Umbilical cord (tissue), 2 donors: ENCODE measurements around the gene ARFIP2. TPM values are rescaled to one million over a fixed set of nuclear protein-coding genes. Genes with fewer than 3 reads are reported as not detected.
"Not testable (repeated sequence)": the region's sequence is repeated elsewhere in the genome, so short reads cannot be mapped to it uniquely, and the experiment has no call there.

Source experiments
- DNase-seq: peaks from one replicate; pipeline ENCODE4 v3.0.0-alpha.2; 2015; ENCODE audit warnings: low spot score
- total RNA-seq: library from RNA; depleted of rRNA; stranded (reverse); fragments of >200 nt; gene quantifications from one replicate; pipeline ENCODE4 v1.2.3, GENCODE V29; 2014; ENCODE audit warnings: low replicate concordance; ENCODE audit not compliant: insufficient read depth

ARFIP2 gene, protein sequence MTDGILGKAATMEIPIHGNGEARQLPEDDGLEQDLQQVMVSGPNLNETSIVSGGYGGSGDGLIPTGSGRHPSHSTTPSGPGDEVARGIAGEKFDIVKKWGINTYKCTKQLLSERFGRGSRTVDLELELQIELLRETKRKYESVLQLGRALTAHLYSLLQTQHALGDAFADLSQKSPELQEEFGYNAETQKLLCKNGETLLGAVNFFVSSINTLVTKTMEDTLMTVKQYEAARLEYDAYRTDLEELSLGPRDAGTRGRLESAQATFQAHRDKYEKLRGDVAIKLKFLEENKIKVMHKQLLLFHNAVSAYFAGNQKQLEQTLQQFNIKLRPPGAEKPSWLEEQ
- 33.2 TPM for total RNA-seq

DNA sequence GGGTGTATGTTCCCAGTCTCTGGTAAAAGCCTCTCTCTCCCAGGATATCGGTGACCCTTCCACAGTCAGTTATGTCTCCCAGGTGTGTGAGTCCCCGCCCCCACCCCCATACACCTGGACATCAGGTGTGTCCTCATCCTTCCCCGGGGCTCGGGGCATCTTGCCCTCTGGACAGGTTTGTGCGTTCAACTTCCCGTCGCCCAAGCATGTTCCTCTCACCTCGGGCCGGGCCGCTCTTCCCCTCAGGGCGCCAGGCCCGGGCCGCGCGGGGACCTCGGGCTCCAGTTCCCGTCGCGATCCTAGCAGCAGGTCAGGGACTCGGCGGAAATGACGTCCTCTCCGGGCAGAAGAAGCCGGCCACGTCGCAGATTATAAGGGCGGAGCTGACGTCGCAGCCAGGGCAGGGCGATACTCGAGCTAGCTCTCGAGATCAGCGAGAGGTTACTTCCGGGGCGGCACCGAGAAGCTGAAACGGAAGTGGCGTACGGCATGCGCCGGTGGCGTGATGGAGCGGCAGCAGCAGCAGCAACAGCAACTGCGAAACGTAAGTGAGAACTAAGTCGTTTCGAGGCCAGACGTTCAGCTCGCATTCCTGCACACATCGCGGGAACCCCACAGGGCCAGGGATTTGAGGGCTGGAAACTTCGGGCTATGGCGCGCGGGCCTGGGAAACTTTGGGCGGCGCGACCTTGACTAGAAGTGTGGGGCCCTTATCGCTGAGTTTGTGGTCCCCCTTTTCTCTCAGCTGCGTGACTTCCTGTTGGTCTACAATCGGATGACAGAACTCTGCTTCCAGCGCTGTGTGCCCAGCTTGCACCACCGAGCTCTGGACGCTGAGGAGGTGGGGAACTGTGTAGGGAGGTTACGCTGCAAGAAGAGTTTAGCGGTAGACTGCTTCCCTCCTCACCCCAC, at the start of gene ARFIP2, which contains the start of gene TIMM10B:
TSS of gene ARFIP2 (minus strand) at position 320 of the 912 bp plus-strand sequence. CDS start 910 bp downstream, outside the sequence.
TSS of gene TIMM10B (plus strand) at position 490 of the 912 bp plus-strand sequence. CDS start at position 506, 16 bp downstream.
- peak; percentile 99 for DNase-seq

DNA sequence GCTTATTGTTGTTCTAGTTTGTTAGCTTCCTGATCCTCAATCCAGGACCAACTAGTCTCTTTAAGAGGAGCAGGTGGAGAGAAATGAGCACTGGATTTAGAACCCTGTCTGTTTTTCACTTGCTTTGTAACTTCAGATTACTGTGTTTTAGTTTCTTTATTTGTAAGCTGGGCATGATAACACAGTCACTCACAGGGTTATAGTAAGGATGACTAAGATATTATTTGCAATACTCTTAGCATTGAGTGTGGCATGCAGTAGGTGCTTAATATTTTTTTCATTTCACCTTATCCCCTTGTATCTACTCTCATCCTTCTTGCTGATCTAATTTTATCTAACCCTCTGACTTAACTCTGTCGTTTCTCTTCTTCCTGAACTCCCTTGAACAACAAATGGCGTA, 49.7 kb upstream of the ARFIP2 start:
- no peak for DNase-seq

DNA sequence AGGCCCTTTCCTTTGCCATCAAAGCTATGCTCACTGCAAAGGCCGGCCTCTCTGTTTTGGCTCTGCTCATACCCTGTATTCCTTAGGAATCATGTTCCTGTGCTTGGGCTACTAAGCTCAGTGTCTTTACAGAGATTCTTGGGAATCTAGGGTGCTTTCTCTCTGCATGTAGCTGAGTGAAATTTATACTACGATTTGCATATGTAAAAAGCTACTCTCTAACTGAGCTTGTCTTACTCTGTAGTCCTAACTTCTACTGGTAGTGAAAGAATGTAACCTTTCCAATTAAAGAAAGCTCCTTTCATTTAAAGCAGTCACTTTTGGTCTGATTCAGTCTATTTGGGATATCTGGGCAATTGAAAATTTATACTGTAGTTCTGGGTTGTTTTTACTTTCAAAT, 48.1 kb upstream of the ARFIP2 start:
- no peak for DNase-seq

DNA sequence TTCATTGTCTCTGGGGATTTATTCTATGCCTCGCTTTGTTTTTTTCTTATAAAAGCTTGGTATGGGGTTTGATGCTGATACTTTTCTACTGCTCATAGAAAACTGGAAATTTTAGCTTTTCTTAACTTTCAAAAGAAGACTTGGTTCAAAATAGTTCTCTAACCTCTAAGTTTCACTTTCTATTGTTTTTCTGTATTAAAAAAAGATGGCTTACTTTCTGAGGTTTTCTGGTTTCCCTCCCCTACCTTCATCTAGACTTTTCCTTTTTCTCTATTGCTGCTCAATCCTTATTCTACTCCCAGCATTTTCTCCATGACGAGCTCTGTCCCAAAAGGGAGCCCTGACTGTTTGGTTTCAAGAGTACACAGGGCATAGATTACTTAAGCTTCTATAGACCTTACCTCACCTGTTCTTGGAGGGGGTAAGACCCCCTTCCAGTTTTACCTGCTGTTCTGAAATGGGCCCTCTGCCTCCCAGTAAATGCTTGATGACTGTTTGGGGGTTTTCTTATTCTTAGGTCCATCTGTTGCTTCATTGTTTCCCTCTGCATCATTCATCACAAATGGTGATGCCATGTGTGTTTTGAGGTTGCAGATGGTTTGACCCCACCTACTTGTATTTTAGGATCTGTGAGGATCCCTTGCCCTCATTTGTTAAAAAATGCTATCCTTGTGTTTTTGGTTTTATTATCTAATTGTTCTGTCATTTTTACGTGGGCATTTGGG, 45.4 kb upstream of the ARFIP2 start:
- no peak for DNase-seq

DNA sequence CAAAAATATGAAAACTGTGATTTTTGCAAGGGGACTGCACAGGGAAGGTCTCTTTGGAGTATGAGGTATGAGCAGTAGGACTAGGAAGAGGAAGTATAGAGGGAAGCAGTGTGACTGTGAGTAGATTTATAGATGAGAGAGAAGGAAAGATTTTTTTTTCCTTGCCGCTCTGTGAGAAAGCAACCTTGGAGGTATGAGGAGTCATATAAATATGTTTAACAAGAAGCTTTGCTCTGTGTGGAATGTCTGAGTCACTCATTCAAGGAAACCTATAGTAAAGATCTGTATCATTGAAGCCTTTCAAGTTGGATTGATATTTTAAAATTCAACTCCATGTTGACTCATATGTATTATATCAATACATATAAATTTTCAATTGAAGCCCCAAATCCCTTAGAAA, 42.1 kb upstream of the ARFIP2 start:
- DNase-seq: no peak

DNA sequence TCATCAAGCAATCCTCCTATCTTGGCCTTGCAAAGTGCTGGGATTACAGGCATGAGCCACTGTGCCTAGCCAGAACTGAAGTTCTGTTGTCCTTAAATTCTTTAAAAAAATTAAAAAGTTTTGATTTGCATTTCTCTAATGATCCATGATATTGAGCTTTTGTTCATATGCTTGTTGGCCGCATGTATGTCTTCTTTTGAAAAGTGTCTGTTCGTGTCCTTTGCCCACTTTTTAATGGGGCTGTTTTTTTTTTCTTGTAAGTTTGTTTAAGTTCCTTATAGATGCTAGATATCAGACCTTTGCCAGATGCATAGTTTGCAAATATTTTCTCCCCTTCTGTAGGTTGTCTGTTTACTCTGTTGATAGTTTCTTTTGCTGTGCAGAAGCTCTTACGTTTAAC, 40.8 kb upstream of the ARFIP2 start:
- DNase-seq: not testable (repeated sequence)

DNA sequence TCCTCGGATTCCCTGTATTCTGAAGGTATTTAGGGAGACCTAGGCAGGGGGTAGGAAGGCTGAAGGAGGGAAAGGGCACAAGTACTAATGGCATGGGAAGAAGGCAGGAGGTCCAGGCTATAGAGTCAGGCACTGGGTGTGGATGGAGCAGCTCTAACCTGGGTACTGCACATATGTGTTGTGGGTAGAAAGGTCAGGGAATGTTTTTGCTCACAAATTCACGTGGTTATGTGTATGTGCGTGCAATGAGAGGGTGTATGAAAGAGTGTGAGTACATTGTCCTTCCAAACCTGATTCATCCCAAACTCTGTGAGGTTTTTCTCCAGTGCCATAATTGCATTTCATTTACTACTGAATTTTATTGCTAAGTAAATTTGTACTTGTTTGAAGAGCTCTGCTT, 39.1 kb upstream of the ARFIP2 start:
- no peak for DNase-seq

DNA sequence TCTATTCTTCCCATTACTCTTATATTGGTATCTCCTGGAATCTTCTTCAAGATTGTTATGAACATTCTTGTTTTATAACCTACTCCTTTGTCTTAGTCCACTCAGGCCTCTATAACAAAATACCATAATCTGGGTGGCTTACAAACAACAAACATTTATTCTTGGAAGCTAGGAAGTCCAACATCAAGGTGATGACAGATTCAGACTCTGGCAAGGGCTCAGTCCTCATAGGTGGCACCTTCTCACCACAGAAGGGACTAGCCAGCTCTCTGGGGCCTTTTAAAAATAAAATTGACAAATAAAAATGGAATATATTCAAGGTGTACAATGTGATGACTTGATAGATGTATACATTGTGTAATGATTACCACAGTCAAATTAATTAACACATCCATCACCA, 35.7 kb upstream of the ARFIP2 start:
- no peak for DNase-seq

DNA sequence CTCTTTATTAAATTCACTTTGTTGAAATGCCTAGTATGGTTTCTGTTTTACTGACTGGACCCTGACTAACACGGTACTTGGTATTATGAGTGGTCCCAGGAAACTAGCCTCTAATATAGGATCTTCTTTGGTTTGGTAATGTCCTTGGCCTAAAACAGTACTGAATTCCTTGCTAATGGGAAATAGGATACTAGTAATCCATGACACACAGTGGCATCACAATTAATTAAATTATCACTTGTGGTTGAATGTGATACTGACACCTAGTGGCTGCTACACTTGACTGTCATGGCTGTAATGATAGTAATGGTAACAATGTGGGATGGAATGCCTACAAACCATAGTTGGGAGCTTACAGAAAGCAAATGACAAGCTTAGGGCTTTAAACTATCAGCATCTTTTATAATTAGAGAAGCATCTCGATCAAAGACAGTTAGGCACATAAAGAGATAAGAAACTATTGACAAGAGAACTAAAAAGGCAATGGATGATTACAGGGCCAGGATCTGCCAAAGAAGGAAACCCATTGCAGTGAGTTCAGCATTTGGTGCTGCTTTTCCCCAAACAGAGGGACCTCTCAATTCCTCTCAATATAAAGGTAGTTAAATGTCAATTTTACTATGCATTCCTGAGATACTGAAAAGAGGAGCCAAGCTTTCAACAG, 24.6 kb upstream of the ARFIP2 start:
- DNase-seq: peak; percentile 16

DNA sequence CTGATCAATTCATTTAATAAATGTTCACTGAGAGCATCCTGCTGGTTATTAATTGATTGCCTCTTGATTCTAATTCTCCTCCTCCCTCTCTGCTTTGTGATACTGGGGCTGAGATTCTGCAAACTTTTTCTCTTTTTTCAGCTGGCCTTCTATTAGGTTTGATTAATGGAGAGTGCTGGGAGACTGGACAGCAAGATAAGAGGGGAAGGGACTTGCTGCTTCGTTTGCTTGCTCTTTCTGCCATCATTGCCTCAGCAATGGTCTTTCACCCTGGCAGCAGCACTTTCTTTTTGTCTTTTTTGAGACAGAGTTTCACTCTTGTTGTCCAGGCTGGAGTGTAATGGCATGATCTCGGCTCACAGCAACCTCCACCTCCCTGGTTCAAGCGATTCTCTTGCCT, 23.0 kb upstream of the ARFIP2 start:
- no peak for DNase-seq

DNA sequence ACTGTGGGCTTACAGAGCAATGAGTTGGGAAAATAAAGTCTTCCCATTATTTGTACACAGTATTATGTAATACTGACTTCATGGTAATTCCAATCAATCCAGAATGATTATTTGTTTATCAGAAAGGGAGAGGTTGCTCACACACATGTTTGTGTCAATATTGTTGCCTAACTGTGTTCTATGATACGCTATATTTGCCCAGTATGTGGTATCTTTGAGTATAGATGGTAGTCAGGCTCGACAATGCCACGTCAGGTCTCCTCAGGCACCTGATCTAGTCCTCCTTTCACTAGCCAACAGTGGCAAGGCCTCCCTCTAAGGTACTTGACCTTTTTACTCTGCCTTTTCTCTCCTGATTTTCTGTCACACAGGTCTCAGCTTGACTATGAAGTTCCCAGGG, 21.3 kb upstream of the ARFIP2 start:
- DNase-seq: no peak

DNA sequence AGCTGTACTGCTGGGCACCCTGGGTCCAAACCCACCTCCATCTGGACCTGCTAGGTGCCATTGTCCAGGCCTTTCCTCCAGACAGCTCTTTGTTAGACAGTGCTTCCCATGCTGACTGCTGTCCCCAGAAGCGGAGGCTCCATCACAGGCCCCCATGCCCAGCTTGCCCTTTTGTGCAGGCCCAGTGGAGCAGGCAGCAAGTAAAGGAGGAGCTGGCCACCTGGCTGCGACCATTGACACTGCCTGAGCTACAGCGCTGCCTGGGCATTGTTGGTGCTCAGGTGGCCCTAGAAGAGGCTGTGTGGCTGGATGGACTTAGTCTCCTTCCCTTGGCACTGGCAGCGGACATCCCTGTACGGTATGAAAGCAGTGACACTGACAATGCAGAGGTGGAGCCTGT, 17.4 kb upstream of the ARFIP2 start:
- DNase-seq: no peak

DNA sequence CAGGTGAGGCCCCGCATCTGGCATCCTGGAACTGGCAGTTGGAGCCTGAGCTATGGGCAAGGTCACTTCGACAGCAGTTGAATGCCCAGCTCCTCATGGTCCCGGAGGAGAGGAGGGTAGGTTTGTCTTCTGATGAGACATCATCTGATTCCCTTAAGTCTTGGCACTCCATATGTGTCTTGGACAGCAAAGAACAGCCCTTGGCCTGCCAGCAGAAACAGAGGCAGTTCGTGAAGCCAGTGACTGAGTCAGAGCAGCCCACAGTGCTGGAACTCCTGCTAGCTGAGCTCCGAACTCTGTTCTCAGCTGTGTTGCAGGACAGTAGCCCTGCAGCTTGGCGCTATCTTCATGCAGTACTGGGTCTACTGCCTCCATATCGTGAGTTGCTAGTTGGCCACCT, 17.0 kb upstream of the ARFIP2 start:
- DNase-seq: no peak

DNA sequence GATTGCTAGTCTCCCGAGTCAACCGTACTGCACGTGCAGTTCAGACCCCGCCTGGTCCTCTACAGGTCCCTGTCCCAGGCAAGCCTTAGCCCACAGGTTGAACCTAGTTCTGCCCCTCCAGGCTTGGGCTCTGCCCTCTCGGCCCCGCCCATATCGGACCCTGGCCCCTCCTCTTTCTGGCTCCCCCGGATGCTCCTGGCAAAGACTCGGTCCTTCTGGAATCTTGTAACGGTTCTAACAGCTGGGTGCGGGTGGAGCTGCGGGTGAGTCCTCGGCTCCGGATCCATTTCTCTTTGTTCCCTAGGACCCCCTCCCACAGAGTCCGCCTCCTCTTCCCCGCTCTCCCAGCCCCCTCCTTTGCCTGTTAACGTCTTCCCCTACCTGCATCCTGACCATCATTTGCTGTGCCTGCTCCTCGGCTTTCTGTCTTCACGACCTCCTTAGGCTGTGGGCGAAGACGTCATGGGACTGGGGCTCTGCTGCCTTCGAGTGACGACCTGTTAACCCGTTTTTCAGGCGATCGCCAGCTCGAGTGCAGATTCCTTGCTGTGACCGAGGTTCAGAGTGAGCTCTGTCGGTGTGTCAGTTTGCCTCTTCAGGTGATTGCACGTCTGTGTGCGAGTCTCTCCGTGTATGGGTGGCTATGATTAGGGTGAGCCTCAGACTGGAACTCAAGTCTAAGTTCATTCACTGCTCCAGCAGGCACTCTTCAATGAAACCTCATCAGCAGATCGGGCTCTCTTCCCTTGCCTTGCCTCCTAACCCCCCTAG, 16.1 kb upstream of the ARFIP2 start, which contains the start of gene DNHD1:
TSS of gene DNHD1 (plus strand) at position 212 of the 771 bp plus-strand sequence. CDS start 936 bp downstream, outside the sequence.
- DNase-seq: no peak

DNA sequence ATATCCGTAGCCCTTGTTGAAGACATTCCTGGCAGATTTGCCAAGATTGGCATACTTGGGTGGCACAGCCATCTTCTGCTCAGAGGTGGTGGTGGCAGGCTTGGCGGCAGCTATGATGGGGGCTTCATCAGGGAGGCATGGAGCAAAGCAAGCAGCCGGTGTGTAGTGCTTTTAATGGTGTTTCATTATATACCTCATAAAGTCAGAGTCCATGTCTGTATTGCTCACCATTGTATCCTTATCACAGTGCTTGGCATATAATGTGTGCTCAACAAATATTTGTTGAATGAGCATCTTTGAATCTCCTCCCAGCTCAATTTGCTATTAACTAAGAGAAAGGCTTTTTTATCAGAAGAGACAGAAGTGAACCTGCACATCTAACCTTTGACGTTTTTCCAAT, 8.2 kb upstream of the ARFIP2 start:
- no peak for DNase-seq

DNA sequence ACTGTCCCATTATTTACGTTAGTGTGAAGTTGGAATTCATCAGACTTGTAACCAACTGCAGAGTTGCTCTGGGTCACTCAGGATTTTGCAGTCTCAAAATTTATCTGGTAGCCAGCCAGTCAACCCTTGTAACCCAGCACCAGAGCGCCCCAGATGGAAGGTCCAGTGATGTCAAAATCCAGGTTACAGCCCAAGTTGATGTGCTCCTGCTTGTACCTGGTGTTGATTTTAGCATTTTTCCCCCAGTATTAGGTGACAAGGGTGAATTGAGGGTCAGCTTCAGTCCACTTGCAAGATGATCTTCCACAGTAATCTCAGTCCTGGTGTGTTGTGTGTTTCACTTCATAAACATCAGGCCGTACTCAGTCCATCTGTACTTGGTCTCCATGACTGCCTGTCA, 7.7 kb upstream of the ARFIP2 start:
- no peak for DNase-seq

DNA sequence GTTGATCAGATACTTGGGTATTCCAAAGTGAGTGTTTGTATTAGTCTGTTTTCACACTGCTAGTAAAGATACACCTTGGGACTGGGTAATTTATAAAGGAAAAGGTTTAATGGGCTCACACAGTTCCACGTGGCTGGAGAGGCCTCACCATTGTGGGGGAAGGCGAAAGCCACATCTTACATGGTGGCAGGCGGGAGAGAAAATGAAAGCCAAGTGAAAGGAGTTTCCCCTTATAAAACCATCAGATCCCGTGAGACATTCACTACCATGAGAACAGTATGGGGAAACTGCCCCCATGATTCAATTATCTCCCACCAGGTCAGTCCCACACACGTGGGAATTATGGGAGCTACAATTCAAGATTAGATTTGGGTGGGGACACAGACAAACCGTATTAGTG, 7.2 kb upstream of the ARFIP2 start:
- DNase-seq: no peak

DNA sequence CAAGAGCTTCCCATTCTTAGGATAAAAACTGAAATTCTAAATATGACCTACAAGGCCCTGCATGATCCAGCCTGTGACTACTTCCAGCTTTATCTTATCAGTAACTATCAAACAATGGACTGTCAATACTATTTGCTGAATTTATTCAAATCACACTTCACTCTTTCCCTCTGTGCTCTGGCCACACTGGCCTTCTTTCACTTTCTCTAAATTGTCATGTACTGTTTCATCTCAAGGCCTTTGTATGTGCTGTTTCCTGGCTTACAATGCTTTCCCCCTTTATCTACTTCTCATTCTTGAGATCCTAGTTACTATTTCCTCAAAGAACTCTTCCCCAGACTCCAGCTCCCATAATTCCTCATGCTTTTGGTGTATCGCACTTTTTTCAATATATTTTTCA, 5.8 kb upstream of the ARFIP2 start:
- DNase-seq: no peak

DNA sequence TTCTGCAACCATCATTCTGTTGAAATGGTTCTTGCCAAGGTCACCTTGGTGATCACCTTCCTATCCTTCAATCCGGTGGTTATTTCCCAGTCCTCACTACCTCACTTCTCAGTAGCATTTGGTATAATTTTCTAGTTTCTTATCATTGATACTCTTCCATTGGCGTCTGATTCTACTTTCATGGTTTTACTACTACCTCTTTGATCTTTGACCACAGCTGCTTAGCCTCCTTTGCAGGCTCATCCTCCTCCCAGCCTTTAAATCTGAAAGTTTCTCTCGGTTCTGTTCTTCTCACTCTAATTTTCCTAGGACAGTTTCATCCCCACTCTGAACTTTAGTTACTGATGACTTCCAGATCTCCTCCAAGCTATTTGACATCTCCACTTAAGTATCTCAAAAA, 5.1 kb upstream of the ARFIP2 start:
- no peak for DNase-seq

DNA sequence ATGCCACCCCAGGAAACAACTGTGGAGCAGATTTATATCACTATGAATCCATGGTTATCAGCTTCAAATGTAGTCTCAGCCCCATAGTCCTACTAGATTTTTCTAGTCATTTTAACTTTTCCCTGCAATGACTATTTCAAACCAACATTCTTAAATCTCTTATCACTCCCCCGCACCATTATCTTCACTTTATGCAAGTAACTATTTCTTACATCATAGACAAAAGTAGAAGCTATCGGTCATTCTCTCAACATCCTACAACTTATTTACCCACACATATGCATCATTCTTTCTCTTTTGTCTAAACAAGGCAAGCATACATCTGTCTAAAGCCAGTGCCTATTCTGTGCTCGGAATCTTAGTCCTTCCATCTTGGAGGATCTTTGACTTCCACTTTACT, 4.5 kb upstream of the ARFIP2 start:
- DNase-seq: no peak

DNA sequence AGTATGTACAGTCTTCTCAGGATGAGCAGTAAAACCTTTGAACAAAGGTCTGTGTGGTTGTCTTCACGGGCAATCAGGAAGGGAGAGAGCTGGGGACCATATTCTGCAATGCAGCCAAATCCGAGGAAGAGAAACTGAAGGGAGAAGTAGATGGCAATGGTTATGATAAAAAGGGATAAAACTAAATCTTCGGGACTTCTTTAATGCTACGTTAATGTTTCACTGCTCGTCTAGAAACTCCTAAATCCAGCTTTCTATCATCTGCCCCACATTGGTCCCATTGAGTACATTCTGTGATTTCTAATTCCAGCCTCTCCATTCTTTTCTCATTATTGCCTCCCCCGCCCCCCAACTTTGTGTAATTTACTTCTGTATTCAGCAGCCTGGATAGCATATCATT, 1.9 kb upstream of the ARFIP2 start:
- DNase-seq: no peak
